Stimulated activated CD8-positive, alpha-beta memory T cell treated with anti-CD3 and anti-CD28 coated beads, Interleukin-2, amount 100 ng/mL, for 48 hours (primary cell): ENCODE measurements around the gene CCDC167.
"Not testable (repeated sequence)": the region's sequence is repeated elsewhere in the genome, so short reads cannot be mapped to it uniquely, and the experiment has no call there.

Source experiments
- DNase-seq, 2 donors: peaks; one replicate each; pipeline ENCODE4 v3.0.0-alpha.2; 2020; ENCODE audit warnings: low read depth in 2 of 2

The CCDC167 gene

DNA sequence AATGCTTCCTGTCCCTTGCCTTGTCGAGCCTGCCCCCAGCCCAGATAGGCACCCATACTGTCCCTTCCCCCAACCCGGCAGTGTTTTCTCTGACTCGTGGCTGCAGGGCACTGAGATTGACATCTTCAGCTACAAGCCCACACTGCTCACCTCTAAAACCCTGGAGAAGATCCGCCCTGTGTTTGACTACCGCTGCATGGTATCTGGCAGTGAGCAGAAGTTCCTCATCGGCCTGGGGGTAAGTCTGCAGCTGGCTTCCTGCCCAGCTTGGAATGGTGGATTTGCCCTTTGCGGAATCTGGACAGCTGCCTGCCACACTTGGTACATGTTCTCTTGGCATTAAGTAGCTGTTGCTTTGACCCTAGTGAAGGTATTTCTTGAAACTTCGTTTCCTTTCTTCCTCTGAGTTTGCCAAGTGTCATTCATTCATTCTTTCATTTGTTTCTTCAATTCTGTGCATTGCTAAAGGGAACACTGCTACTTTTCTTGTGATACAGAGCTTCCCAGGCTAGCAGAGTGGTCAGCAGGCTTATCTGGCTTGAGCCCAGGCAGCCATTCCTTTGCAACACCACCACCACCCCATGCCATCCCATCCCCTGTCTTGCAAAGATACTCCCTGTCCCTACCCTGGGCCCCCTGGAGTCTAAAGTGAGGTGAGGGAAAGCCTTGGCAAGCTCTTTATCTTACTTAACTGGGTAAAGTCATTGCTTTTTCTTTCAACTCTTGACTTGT lies 26.2 kb downstream of the CCDC167 start:
- DNase-seq, result no peak

DNA sequence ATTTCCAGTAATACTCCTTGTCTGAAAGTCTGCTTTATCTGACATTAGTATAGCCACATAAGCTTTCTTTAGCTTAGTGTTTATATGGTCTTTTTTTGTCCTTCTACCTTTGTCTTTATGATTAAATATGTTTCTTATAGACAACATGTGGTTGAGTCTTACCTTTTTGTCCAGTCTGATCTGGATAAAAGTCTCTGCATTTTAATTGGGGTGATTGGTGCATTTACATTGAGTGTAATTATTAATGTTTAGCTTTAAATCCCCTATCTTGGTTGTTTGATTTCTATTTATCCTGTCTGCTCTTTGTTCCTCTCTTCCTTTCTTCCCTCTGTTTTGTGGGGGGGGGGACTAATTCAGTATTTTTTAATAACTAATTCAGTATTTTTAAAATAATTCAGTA lies 32.0 kb downstream of the CCDC167 start:
- no peak for DNase-seq

DNA sequence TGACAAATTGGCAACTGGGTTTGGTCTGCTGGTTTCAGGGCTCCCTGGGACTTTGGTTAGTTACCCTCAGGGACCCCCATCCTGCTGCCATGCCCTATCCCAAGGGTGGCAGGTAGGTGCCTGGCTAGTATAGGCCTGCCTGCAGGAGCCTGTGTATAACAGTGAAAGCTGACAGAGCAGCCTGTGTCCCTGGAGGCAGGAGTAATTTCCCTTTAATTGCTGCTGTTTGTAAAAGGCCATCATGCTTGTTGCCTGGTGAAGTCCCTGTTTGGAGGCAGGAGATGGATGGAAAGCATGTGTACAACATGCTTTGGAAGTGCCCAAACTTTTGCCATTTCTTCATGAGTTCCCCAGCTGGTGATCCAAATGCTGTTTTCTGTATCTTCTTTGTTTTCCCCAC lies 36.6 kb downstream of the CCDC167 start:
- no peak for DNase-seq

DNA sequence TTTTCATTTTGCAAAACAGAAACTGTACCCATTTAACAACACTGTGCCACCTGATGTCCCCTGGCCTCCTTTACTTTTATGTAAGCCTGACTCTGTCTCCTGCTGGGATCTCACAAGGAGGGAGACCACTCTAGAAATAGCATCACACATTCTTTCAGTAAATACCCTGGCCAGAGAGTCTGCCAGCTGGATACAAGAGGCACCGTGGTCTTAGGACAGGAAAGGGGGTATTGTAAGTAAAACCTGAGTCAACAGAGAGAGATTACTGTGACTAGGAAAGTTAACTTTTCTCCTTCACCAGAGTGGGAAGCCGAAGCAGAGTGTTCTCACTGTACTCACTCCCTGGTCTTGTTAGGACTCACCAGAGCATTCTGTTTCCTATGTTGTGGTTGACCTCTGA lies 38.9 kb downstream of the CCDC167 start:
- no peak for DNase-seq

DNA sequence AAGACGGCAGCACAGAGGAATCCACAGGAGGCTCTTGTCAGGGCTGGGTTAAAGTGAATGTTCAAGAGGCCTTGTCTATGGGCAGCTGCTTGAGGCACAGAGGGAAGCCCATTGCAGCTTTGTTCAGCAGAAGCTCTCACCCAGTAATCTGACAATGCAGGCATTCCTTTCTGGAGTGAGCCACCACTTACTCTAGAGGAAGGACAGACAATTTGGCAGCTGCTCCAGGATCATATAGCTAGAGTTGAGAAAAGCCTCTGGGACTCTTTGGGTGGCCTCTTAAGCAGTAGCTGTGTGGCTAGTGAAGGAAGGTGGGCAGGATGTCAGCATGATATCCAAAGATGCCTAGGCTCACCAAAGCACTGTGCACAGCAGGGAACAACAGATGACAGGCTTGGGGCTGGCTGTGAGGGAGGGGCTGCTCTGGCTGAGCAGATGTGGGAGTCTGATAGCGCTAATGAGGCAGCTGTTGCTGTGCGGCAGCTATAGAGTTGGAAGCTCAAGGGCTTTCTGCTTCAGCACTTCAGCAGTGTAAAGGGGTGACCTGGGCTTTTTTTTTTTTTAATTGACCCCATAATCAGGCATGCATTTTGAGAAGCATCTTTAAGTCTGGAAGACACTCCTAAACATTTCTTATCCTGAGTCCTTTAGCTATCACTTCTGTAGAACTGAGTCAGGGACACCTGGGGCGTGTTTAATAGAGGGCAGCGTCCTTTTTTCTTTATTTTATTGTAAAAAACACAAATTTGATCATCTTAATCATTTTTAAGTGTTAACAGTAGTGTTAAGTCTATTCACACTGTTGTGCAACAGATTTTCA lies 39.5 kb downstream of the CCDC167 start:
- DNase-seq, result no peak

DNA sequence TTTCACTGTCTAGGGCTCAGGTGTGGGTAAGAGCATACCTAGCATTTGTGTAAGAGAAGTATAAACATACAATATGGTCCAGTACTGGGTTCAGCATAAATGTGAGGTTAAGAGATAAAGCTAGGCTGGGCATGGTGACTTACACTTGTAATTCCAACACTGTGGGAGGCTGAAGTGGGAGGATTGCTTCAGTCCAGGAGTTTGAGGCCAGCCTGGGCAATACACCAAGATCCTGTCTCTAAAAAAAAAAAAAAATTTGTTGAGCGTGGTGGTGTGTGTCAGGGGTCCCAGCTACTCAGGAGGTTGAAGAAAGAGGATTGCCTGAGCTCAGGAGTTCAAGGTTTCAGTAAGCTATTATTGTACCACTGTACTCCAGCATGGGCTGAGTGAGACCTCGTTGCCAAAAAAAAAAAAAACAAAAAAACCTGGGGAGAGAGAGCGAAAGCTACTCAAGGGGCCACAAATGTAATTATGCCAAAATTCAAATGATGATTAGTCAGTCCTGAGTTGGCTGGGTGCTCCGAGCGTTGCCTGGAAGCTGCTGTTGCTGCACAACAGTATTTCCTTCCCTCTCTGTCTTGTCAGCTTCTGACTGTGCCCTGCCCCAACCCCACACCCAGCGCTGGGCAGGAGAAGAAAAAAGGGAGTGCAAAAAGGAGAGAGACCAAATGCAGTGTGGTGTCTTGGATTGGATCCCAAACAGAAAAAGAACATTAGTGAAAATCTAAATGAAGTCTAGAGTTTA lies 42.7 kb downstream of the CCDC167 start:
- DNase-seq, result no peak

DNA sequence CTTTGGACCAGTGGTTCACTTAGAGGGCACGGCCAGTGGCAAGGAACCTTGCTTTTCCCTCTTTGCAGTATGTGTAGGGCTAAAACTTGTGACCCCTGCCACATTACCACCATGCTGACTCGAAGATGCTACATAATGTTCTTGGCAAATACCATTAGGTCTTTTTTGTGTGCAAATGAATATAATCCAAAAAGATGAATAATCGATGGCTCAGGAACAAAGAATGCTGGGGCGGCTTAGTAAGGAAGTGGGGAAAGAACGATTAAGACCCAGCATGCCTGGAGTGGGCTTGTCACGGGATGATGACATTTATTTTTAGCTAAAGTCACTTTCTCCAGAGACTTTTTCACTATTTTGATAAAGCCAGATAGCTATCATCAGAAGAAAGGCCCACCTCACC lies 43.6 kb downstream of the CCDC167 start:
- no peak for DNase-seq

DNA sequence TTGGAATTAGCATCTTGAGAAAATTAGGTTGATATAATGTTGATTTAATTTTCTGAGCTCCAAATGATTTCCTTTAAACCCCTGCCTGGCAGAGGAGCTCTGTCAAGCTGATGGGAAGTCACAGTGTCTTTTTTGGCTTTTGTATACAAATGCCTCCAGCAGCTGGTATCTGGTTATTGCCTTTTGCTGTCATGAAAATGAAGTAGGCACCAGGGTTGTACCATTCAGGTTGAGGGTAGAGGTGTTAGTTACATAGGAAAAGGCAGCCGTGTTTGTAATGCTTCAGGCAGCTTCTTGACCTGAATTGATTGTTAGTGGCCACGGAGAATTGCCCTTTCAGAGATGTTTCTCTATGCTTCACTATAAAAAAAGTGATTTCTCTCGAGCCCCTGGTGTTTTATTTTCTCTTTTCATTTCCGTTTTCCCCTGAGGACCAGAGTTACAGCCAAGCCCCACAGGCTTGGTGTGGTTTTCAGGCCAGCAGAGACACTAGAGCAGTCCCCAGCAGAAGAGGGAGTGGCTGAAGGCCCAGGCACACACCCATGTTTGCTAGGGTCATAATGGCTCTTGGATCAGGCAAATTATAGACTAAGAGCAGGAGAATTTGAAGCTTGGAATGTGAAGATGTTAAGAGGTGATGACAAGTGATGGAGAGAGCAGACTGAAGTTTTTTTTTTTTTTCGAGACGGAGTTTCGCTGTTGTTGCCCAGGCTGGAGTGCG lies 45.1 kb downstream of the CCDC167 start:
- DNase-seq, result no peak

DNA sequence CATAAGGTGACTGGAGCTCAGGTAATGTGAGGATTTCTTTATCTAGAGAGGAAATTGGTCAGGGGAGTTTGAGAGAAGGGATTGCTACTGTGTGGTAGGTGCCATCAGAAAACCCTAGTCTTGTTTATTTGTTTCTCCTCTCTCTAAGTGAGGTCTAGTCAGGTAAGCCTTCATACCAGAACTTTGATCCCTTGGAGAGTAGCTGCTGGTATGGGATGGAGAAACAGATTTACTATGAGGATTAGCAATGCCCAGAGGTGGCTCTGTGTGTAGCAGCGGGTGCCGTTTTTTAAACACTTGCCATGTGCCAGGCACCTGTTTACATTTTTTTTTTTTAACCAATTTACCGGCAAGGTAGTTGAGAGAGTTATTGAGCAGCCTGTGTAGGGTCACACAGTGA lies 47.2 kb downstream of the CCDC167 start:
- DNase-seq, result no peak

DNA sequence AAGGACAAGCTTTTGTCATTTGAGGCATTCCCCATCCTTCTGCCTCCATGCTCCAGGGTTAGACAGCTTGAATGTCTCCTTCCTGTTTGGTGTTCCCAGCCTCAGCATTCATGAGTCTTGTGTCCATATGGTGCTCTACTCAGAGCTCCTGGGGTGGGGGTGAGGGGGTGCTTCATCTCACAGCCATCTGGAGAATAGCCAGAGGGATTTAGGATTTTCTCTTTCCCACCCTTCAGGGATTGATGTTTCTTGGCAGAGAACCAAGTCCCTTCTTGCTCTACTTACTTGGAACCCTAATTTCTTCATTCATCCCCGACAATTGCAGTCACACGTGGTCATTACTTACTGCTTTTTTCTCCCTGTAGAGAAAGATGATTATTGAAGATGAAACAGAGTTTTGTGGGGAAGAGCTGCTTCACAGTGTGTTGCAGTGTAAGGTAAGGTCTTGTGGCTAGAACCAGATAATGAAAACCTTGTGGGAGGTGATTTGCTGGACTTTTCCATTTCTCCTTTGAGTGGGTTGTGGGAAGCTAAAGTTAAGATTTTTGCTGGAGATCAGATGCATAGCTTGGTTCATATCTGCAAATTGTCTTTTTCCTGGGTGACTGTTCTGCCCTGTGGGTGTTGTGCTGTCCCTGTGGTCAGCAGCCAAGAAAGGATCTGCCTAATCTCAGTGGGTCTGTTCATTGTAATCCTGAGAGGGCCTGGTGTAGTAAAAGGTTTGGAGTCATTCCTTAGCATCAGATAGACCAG lies 48.1 kb downstream of the CCDC167 start:
- DNase-seq, result no peak

DNA sequence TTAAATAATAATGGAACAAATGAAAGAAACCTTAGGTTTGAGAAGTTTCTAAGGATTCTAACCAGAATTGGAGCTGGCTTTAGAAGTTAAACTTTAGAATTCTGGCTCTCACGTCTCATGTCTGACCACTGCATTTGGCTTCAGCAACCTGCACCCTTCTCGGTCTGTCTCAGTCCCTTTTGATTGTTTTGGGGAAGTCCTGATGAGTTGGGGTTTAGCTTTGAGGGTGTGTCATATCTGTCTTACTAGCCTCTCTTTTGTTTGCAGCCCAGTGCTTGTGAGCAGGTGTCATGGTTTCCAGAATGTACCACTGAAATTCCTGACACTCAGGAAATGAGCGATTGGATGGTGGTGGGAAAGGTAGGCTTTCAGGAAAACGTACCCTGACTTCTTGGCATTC lies 49.7 kb downstream of the CCDC167 start:
- DNase-seq, result no peak

DNA sequence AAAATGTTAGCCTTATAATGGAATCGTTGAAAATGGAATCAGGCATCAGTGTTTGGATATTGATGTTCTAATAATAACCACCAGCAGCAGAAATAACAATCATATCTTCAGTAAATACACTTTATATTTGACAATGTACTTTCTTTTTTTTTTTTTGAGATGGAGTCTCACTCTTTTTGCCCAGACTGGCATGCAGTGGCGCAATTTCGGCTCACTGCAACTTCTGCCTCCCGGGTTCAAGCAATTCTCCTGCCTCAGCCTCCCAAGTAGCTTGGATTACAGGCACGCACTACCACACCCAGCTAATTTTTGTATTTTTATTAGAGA lies 56.5 kb downstream of the CCDC167 start:
- not testable (repeated sequence) for DNase-seq

DNA sequence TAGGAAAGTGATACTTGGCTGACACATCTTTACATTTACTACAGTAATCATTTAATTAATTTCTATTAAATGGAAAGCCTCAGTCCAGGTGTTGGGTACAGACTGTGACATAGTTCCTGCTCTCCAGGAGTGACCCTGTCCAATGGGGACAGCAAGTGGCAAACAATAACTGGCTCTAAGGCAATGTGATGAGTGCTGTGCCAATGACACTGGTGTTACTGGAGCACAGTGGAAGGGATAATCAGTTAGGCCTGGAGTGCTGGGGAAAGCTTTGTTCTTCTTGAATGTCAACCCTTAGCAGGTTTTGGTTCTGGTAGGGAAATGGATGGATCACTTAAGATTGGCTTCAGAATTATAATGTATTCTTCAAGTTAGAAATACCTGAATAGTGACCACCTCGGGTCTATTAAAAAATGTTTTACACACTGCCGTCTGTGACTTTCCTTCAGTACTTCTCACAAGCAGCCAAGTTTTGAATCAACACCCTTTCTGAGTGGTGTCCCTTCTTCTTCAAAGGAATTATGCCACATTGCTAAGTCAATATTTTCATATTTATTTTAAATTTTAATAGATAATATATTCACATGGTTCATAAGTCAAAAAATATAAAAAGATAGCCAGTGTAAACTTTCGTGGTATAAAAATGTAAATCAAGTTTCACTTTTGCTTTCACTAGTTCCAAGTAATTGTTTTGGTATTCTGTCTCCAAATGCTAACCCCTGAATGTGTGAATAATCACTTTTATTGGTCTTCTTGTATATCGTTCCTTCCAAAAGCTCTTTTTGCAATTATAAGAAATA lies 57.1 kb downstream of the CCDC167 start:
- no peak for DNase-seq

DNA sequence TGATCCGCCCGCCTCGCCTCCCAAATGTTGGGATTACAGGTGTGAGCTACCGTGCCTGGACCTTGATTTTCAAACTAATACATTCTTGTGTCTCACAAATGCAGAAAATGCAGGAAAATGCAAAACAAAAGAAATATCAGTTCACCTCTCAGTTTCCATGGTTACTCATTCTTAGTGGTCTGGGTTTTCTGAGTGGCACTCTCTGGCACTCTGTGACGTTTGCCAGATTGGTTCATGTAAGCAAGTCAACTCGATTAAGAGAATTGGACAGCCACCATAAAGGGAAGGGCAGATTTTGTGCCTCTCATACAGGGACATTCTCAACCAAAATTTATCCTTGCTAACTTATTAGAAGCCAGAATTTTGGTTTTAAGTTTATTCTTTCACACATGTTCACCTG lies 58.0 kb downstream of the CCDC167 start:
- DNase-seq, result no peak

DNA sequence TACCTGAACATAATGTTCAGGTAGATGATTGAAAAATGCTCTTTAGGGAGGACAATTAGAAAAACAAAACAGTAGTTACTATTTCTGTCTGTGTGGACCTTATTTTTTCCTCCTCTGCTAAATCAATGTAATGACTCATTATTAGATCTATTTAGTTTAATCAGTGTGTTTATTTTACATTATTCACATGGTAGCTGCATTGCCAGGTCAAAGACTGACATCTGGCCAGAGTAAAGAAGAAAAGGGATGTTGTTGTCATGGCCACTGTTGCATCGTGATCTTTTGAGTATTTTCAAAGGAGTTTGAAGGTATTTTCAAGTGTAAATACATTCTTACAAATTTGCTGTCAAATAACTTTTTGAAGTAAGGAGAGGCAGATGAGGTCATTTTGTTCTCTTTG lies 60.8 kb downstream of the CCDC167 start:
- no peak for DNase-seq

DNA sequence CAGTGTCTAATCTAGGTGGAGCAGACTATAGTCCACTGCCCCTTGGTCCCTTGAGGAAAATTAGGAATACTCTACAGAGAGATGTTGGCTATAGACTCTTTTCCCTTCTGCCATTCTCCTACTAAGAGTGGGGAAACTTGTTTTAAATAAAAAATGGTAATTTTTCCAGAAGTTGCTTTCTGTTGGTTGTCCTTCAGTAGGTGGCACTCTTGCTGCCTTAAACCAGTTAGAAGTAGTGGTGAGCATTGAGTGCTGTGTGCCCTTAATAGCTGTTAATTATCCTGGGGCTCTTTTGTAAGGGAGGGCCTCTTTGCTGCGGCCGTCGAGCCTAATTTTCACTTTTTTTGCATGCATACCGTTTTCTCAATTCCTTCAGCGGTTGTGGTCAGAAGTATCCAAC lies 63.9 kb downstream of the CCDC167 start:
- DNase-seq, result no peak

DNA sequence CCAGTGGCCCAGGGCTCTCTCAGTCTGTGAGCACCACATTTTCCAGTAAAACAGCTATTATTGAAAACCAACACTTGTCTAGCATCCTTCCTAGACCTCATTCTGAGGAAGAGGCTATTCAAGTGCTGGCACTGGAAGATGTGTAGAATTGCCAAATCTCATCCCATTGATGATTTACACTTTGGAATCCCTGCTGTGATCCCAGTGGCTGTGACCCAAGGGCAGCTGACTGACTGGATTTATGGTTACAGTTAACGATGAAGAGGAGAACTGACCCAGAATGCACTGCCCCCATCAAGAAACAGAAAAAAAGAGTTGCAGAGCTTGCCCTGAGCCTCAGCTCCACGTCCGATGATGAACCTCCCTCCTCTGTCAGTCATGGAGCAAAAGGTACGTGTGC lies 64.3 kb downstream of the CCDC167 start:
- no peak for DNase-seq

DNA sequence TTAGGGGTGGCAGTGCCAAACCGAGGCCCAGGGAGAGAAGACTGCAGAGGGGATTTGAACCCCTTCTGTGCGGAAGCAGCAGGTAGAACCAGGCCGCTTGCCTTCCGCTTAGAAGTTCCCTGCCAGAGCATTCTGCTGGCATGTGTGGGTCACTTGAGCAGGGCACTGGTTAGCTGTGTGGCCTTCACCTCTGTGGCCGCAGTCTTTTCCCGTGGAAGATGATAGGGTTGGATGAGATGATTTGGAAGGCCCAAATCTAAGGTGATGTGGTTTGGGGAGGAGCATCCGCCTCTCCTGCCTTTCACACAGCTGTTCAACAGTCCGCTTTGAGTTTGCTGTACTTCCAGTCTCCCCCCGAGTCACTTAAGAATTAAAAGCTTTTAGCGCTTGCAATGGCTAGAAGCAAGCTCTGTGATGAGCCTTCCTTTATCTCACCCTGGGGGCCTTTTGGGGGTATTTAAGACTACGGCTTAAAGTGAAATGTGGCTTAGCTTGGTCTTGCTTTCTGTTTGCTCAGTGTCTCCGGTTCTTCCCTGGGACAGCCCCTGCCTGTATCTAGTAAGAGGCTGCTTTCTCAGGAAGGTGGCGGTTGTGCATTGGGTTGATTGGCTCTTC lies 65.9 kb downstream of the CCDC167 start:
- peak; percentile 8 to 22 for DNase-seq
